Activated CD8-positive, alpha-beta memory T cell treated with anti-CD3 and anti-CD28 coated beads, Interleukin-2, amount 50 U/mL, for 24 hours (primary cell): ENCODE results near the gene FAM222B.
"Not testable (repeated sequence)": the region's sequence is repeated elsewhere in the genome, so short reads cannot be mapped to it uniquely, and the experiment has no call there.

Experiments
- DNase-seq: peaks from one replicate; pipeline ENCODE4 v3.0.0-alpha.2; 2020; ENCODE audit errors: extremely low read depth

The FAM222B gene

GRCh38 chr17:28841901-28842281 is 699 bp downstream of the FAM222B start:
- no peak for DNase-seq

GRCh38 chr17:28839221-28839620 is 3.4 kb downstream of the FAM222B start:
- DNase-seq = no peak

DNA sequence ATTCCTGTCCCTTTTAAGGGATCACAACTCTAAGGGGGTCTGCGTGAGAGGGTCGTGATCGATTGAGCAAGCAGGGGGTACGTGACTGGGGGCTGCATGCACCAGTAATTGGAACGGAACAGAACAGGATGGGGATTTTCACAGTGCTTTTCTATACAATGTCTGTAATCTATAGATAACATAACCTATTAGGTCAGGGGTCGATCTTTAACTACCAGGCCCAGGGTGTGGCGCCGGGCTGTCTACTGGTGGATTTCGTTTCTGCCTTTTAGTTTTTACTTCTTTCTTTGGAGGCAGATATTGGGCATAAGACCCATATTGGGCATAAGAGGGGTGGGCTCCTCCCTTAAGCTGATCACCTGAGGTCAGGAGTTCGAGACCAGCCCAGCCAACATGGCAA is 6.0 kb downstream of the FAM222B start:
- not testable (repeated sequence) for DNase-seq

DNA sequence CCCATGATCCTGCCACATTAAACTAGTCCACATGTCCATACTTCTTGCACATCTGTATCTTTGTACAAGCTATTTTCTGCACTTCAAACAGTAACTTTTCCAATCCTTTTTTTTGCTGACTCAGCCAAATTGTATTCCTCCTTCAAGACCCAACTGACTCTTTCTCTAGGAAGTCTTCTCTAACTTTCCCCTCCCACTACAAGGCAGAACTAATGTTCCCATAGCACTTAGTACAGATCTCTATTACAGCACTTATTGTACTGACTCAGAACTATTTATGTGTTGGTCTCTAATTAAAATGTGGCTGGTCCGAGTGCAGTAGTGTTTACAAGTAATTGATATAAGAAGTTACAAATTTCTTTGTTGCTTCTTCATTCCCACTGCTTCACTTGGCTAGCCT is 8.2 kb downstream of the FAM222B start:
- DNase-seq = no peak

DNA sequence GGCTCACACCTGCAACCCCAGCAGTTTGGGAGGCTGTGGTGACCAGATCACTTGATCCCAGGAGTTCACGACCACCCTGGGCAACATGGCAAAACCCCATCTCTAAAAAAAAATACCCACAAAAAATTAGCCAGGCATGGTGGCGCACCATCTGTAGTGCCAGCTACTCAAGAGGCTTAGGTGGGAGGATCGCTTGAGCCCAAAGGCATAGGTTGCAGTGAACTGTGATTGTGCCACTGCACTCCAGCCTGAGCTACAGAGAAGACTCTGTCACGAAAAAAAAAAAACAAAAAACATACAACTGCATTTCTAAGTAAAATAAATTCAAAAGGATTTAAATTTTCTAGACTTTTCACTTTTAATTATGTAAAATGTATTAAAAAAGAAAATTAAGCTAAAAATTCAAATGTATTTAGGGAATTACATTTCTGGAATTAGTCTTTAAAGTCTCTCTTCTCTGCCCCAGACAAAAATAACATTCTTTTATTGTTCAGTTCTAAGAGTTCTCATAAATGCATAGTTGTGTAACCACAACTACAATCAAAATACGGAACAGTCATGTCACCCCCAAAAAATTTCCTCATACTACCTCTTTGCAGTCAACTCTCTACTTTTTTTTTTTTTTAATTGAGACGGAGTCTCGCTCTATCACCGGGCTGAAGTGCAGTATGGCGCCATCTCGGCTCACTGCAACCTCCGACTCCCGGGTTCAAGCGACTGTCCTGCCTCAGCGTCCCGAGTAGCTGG is 14.1 kb downstream of the FAM222B start:
- no peak for DNase-seq

DNA sequence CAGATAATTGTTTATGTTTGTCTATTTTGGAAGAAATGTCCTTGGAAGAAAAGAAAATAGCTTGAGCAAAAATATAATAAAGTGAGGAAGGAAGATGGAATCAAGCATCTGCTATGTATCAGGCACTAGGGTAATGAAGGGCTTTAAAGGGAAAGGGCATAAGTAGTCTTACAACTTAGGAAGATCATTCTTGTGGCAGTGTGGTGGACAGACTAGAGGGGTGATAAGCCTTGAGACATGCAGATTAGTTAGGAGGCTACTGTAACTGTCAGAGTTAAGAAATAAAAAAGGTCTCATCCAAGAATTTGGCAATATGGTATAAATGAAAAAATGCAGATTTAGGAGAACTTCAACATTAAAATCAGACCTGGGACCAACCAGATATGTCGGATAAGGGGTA is 14.9 kb downstream of the FAM222B start:
- no peak for DNase-seq

DNA sequence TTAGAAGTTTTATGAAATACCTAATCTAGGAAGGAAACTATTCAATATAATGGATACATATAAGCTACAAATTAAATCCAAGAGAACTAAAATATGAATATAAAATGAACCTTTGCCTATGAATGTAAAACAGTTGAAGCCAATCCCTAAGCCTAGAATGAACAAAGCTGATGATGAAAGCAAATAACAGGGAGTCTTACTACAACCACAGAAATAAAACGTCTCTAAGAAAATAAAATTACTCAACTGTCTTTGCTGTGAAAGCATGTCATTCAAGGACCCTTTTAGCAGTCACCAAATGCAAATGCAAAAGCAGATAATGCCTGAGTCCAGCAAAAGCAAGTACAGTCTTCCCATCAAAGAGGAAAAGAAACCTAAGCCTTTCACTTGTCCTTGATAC is 23.0 kb downstream of the FAM222B start:
- DNase-seq = no peak

GRCh38 chr17:28818819-28819221 is 23.8 kb downstream of the FAM222B start:
- no peak for DNase-seq

- DNase-seq = no peak
Measured at GRCh38 chr17:28816540-28816939, 26.1 kb downstream of the FAM222B start.

DNA sequence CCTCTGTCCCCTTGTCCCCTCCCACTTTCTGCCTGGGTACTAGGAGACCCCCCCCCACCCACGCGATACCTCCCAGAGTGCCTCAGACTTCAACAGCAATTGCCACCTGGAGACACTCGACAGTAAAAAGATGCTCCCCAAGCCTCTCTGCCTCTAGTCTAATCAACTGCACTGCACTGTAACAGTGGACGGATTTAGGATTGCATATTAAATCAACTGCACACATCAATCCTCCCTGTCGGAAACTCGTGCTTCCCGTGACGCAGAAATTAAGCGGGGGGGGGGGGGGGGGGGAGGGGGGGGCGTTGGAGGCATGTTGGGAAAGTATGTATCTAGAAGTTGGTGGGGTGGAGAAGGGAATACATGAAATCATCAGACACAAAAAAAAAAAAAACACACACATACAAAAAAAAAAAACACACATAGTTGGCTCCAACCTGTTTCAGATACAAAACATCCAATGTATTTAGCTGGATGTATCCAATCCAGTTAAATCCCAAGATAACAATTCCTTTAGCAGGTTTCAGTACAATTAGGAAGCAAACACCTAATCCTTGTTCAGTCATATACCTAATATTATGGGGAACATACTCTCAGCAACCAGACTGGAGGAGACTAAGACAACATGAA is 29.7 kb downstream of the FAM222B start:
- DNase-seq = no peak

DNA sequence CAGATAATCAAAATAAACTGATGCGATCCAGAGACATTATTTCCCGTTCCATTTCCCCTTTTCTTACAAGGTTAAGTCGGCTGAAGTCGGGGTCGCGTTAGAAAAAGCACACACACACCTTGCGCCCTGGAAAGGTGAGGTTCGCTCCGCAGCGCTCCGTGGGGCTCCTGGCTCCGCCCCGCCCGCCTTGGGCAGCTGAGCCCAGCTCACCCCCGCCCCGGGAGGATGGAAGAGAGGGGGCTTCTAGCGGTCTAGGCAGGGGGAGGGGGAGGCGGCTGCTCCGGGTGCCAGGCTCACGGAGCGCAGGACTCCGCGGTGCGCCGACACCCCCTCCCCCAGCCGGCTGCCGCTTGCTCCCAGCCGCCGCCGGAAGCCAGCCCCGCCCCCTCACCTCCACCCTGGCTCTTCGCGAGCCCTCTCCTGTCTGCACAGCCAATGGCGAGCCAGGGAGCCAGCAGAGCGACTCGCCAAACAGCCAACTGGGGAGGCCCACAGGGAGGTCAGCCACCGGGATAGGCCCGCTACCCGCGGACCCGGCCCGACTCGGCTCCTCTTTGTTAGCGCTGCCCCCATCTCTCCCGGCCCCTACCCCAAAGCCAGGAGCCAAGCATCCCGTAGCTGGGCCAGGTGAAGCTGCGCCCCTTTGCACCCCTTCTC is 30.4 kb downstream of the FAM222B start:
- DNase-seq = peak; percentile 90

GRCh38 chr17:28811651-28812090 is 30.9 kb downstream of the FAM222B start:
- DNase-seq = no peak

DNA sequence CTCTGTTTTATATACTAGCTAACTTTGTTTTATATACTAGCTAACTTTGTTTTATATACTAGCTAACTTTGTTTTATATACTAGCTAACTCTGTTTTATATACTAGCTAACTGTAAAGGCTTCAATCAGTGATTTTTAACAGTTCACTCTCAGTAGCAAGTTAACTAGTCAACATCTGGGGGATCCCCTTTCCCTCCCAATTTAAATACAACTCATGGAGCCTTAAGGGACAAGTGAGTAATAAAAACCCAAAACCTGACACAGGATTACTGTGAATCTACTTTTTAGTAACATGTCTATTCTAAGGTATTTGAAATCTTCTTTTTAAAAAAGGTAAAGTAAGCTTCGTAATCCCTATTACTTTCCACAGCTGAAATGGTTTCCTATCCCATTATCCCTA is 32.2 kb downstream of the FAM222B start:
- DNase-seq = no peak

- no peak for DNase-seq
Measured at GRCh38 chr17:28807925-28808634, 34.5 kb downstream of the FAM222B start.

GRCh38 chr17:28796062-28796461 is 46.5 kb downstream of the FAM222B start:
- no peak for DNase-seq

DNA sequence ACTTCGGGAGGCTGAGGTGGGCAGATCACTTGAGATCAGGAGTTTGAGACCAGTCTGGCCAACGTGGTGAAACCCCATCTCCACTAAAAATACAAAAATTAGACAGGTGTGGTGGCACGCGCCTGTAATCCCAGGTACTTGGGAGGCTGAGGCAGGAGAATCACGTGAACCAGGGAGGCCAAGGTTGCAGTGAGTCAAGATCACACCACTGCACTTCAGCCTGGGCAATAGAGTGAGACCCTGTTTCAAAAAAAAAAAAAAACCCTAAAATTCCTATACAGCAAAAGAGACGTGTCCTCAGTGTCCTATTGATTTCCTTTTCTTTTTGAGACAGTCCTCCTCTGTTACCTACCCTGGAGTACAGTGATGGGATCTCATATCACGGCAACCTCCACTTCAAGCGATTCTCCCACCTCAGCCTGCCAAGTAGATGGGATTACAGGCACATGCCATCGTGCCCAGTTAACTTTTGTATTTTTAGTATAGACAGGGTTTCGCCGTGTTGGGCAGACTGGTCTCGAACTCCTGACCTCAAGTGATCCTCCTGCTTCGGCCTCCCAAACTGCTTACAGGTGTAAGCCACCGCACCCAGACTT is 47.6 kb downstream of the FAM222B start:
- DNase-seq = not testable (repeated sequence)

- DNase-seq = no peak
Measured at GRCh38 chr17:28792877-28793661, 49.5 kb downstream of the FAM222B start.

GRCh38 chr17:28788100-28788499 is 54.5 kb downstream of the FAM222B start:
- DNase-seq = no peak

DNA sequence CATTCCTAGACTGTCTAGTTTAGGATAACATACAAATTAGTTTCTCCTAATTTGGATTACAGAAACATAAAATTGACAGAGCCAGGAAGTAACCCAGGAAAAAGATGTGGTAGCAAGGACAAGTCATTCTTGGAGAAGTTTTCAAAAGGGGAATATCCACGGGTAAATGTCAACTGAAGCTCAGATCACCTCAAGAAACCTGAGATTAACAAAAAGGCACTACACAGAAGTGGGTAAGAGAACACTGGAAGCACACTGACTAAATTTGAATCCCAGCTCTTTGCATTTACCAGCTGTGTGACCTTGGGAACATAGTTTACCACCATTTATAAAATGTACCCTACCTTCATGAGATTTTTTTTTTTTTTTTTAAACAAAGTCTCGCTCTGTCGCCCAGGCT is 59.4 kb downstream of the FAM222B start:
- no peak for DNase-seq

GRCh38 chr17:28779601-28780000 is 63.0 kb downstream of the FAM222B start:
- DNase-seq = not testable (repeated sequence)

GRCh38 chr17:28777178-28777577 is 65.4 kb downstream of the FAM222B start:
- DNase-seq = no peak
